Ishikawa (cell line): ENCODE results near the gene XPO6.

Source experiments
- CEBPB ChIP-seq: IDR thresholded peaks from 2 replicates; pipeline ENCODE4 v1.6.1; 2012
- CREB1 ChIP-seq: IDR thresholded peaks from 2 replicates; pipeline ENCODE4 v1.6.1; 2012; ENCODE audit warnings: low read depth
- EGR1 ChIP-seq: IDR thresholded peaks from 2 replicates; pipeline ENCODE4 v1.6.1; 2012
- EP300 ChIP-seq: IDR thresholded peaks from 2 replicates; pipeline ENCODE4 v1.6.1; 2012; ENCODE audit warnings: borderline replicate concordance
- FOXM1 ChIP-seq: IDR thresholded peaks from 2 replicates; pipeline ENCODE4 v1.6.1; 2012; ENCODE audit warnings: low read depth, borderline replicate concordance
- MAX ChIP-seq: IDR thresholded peaks from 2 replicates; pipeline ENCODE4 v1.6.1; 2012
- NFIC ChIP-seq: IDR thresholded peaks from 2 replicates; pipeline ENCODE4 v1.6.1; 2012
- TAF1 ChIP-seq: IDR thresholded peaks from 2 replicates; pipeline ENCODE4 v1.6.1; 2012; ENCODE audit warnings: low read depth, mild to moderate bottlenecking
- TEAD4 ChIP-seq: IDR thresholded peaks from 2 replicates; pipeline ENCODE4 v1.6.1; 2012
- YY1 ChIP-seq: IDR thresholded peaks from 2 replicates; pipeline ENCODE4 v1.6.1; 2012; ENCODE audit warnings: low read depth
- ZBTB7A ChIP-seq: IDR thresholded peaks from 2 replicates; pipeline ENCODE4 v1.6.1; 2012; ENCODE audit warnings: low read depth
- TF ChIP-seq, protein P1 (sequence below): IDR thresholded peaks from 2 replicates; pipeline ENCODE4 v1.6.1; 2012; ENCODE audit warnings: low read depth, mild to moderate bottlenecking

DNA sequence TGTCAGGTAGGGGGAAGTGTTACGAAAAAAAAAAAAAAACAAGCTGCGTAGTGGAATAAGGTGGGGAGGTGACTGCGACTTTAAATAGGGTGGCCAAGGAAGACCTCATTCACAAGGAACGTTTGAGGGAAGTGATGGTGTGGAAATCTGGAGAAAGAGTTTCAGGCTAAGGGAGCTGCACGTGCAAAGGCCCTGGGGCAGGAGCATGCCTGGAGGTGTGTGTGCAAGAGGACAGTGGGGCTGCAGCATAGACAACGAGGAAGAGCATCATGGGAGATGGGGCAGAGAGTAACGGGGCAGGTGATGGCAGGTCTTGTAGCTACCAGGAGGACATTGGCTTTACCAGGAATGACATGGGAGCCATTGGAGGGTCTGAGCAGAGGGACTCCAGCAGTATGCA lies 160.3 kb downstream of the XPO6 start:
- TF ChIP-seq CREB1 (no peak), CEBPB (no peak), YY1 (no peak), MAX (no peak), NFIC (no peak), EGR1 (no peak), TAF1 (no peak), EP300 (no peak), ZBTB7A (no peak), TEAD4 (no peak), FOXM1 (no peak)
- TF ChIP-seq, protein P1, sequence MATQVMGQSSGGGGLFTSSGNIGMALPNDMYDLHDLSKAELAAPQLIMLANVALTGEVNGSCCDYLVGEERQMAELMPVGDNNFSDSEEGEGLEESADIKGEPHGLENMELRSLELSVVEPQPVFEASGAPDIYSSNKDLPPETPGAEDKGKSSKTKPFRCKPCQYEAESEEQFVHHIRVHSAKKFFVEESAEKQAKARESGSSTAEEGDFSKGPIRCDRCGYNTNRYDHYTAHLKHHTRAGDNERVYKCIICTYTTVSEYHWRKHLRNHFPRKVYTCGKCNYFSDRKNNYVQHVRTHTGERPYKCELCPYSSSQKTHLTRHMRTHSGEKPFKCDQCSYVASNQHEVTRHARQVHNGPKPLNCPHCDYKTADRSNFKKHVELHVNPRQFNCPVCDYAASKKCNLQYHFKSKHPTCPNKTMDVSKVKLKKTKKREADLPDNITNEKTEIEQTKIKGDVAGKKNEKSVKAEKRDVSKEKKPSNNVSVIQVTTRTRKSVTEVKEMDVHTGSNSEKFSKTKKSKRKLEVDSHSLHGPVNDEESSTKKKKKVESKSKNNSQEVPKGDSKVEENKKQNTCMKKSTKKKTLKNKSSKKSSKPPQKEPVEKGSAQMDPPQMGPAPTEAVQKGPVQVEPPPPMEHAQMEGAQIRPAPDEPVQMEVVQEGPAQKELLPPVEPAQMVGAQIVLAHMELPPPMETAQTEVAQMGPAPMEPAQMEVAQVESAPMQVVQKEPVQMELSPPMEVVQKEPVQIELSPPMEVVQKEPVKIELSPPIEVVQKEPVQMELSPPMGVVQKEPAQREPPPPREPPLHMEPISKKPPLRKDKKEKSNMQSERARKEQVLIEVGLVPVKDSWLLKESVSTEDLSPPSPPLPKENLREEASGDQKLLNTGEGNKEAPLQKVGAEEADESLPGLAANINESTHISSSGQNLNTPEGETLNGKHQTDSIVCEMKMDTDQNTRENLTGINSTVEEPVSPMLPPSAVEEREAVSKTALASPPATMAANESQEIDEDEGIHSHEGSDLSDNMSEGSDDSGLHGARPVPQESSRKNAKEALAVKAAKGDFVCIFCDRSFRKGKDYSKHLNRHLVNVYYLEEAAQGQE = no peak
